ENCODE results near the gene MS4A6A. TPM values are rescaled to one million over a fixed set of nuclear protein-coding genes. Genes with fewer than 3 reads are reported as not detected.

The MS4A6A gene
- total RNA-seq, 1 experiment from 2014 or later: not detected

DNA sequence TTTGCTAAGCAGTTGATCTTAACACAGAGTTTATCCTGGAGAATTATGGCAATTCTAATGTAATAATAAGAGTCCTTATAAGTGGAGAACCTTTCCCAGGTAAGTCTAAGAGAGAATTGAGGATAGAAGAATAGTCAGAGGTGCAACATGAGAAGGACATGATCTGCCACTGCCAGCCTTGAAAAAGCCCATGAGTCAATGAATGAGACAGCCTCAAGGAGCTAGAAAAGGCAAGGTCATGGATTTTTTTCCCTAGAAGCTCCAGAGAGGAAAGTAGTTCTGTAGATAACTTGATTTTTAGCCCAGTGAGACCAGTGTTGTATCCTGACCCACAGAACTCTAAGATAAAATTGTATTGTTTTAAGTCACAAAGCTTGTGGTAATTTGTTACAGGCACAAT lies 16.9 kb downstream of the MS4A6A start:
- ChIA-PET POLR2A (interaction anchor here (0.6 to 0.9 kb wide), 2 partner anchors 204 to 550 kb away, joined by 3 read pairs; no protein-coding TSS in a partner anchor), CTCF (interaction anchor here (0.7 to 1.2 kb wide), 2 partner anchors 27 to 99 kb away, joined by 3 to 5 read pairs; no protein-coding TSS in a partner anchor)
- H3K4me1 Mint-ChIP-seq (ENCODE audit: insufficient read depth, unreplicated experiment): peaks cover 22% of the 10 kb centered on the region
- peaks cover 5% of the 10 kb centered on the region for H3K36me3 Mint-ChIP-seq (ENCODE audit: insufficient read depth, unreplicated experiment)
- peak; percentile 15 for DNase-seq (ENCODE audit: unreplicated experiment)
- intact Hi-C loops (cut with micrococcal nuclease): loop anchor here (10.0 kb wide), 1 partner anchor 411 kb away; the partner anchor contains the start of gene STX3
- H3K27ac Mint-ChIP-seq (ENCODE audit: low read depth, unreplicated experiment): no peak overlapping the region
- H3K9me3 Mint-ChIP-seq (ENCODE audit: unreplicated experiment): no peaks in the 10 kb centered on the region
- H3K4me3 Mint-ChIP-seq (ENCODE audit: unreplicated experiment): no peak overlapping the region
- no TSS peak for BruUV-seq (replicated peaks)
- TF ChIP-seq, protein P1, sequence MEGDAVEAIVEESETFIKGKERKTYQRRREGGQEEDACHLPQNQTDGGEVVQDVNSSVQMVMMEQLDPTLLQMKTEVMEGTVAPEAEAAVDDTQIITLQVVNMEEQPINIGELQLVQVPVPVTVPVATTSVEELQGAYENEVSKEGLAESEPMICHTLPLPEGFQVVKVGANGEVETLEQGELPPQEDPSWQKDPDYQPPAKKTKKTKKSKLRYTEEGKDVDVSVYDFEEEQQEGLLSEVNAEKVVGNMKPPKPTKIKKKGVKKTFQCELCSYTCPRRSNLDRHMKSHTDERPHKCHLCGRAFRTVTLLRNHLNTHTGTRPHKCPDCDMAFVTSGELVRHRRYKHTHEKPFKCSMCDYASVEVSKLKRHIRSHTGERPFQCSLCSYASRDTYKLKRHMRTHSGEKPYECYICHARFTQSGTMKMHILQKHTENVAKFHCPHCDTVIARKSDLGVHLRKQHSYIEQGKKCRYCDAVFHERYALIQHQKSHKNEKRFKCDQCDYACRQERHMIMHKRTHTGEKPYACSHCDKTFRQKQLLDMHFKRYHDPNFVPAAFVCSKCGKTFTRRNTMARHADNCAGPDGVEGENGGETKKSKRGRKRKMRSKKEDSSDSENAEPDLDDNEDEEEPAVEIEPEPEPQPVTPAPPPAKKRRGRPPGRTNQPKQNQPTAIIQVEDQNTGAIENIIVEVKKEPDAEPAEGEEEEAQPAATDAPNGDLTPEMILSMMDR (IDR thresholded peaks at IDR 0.05; ENCODE audit: unreplicated experiment): no peak
- H3K27me3 Mint-ChIP-seq (ENCODE audit: insufficient read depth, unreplicated experiment): no peaks in the 10 kb centered on the region

DNA sequence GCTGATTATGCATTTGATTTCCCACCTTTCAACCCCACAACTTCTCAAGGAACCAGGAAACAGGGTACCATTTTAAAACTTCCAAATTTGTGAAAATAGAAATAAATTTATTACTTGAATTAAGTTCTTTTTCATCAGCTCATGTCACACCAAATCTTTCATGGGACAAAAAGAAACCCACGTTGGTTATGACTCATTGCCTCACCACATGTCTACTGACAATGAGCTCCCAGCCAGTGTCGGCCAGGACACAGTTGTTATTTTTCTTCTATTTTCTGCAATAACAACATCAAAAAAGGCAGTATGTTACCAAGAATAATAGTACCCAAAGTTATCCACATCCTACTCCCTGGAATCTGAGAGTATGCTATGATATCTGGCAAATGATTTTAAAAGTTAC lies 17.3 kb downstream of the MS4A6A start:
- ChIA-PET CTCF (interaction anchor here (0.7 to 1.2 kb wide), 2 partner anchors 28 to 100 kb away, joined by 3 to 5 read pairs; no protein-coding TSS in a partner anchor), POLR2A (interaction anchor here (0.9 kb wide), 1 partner anchor 550 kb away, joined by 3 read pairs; no protein-coding TSS in a partner anchor)
- intact Hi-C loops (cut with micrococcal nuclease): loop anchor here (10.0 kb wide), 1 partner anchor 411 kb away; the partner anchor contains the start of gene STX3
- DNase-seq (ENCODE audit: unreplicated experiment): peak; percentile 23
- TF ChIP-seq, protein P1 (IDR thresholded peaks at IDR 0.05; ENCODE audit: unreplicated experiment): no peak
- BruUV-seq (replicated peaks): no TSS peak
- Mint-ChIP-seq H3K9me3 (ENCODE audit: unreplicated experiment) (no peaks in the 10 kb centered on the region), H3K27me3 (ENCODE audit: insufficient read depth, unreplicated experiment) (no peaks in the 10 kb centered on the region), H3K36me3 (ENCODE audit: insufficient read depth, unreplicated experiment) (peaks cover 5% of the 10 kb centered on the region), H3K4me3 (ENCODE audit: unreplicated experiment) (no peak overlapping the region), H3K4me1 (ENCODE audit: insufficient read depth, unreplicated experiment) (peaks cover 21% of the 10 kb centered on the region), H3K27ac (ENCODE audit: low read depth, unreplicated experiment) (no peak overlapping the region)

DNA sequence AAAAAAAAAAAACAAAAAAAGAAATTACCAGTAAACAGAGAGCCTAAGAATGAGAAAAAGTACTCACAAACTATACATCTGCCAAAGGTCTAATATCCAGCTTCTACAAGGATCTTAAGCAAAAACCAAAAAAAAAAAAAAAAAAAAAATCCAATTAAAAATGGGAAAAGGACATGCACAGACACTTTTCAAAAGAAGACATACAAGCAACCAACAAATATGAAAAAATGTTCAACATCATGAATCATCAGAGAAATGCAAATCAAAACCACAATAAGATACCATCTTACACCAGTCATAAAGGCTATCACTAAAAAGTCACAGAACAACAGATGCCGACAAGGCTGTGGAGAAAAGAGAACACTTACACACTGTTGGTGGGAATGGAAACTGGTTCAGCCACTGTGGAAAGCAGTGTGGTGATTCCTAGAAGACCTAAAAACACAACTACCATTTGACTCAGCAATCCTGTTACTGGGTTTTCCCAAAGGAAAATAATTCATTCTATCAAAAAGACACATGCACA lies 18.3 kb downstream of the MS4A6A start:
- ChIA-PET POLR2A (no interaction called here), CTCF (no interaction called here)
- H3K27me3 Mint-ChIP-seq (ENCODE audit: insufficient read depth, unreplicated experiment): no peaks in the 10 kb centered on the region
- intact Hi-C loops (cut with micrococcal nuclease): loop anchor here (10.0 kb wide), 1 partner anchor 410 kb away; the partner anchor contains the start of gene STX3
- H3K27ac Mint-ChIP-seq (ENCODE audit: low read depth, unreplicated experiment): no peak overlapping the region
- no peak for DNase-seq (ENCODE audit: unreplicated experiment)
- H3K4me1 Mint-ChIP-seq (ENCODE audit: insufficient read depth, unreplicated experiment): peaks cover 11% of the 10 kb centered on the region
- no TSS peak for BruUV-seq (replicated peaks)
- TF ChIP-seq, protein P1 (IDR thresholded peaks at IDR 0.05; ENCODE audit: unreplicated experiment): no peak
- H3K4me3 Mint-ChIP-seq (ENCODE audit: unreplicated experiment): no peak overlapping the region
- H3K36me3 Mint-ChIP-seq (ENCODE audit: insufficient read depth, unreplicated experiment): peaks cover 5% of the 10 kb centered on the region
- H3K9me3 Mint-ChIP-seq (ENCODE audit: unreplicated experiment): no peaks in the 10 kb centered on the region

DNA sequence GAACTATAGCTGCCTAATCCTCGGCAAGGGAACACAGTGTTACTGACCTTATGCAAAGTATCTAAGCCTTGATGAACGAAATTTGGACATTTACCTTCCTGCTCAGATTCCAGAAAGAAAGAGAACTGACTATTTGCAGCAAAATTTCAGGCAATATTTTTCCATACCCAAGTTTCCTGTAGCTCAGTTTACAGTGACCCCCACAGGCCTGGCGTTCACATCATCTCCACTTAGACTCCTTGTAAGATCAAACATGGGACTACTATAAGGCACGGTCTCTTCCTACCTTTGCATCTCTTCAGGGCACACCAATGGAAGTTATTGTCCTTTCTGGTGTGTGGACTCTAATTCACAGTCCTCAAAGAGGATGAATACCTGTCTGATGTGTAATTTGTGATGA lies 21.1 kb downstream of the MS4A6A start:
- no peaks in the 10 kb centered on the region for H3K4me1 Mint-ChIP-seq (ENCODE audit: insufficient read depth, unreplicated experiment)
- H3K36me3 Mint-ChIP-seq (ENCODE audit: insufficient read depth, unreplicated experiment): no peaks in the 10 kb centered on the region
- H3K9me3 Mint-ChIP-seq (ENCODE audit: unreplicated experiment): no peaks in the 10 kb centered on the region
- TF ChIP-seq, protein P1 (IDR thresholded peaks at IDR 0.05; ENCODE audit: unreplicated experiment): no peak
- no peak overlapping the region for H3K27ac Mint-ChIP-seq (ENCODE audit: low read depth, unreplicated experiment)
- POLR2A ChIA-PET: no interaction called here
- BruUV-seq (replicated peaks): no TSS peak
- DNase-seq (ENCODE audit: unreplicated experiment): no peak
- H3K27me3 Mint-ChIP-seq (ENCODE audit: insufficient read depth, unreplicated experiment): no peaks in the 10 kb centered on the region
- H3K4me3 Mint-ChIP-seq (ENCODE audit: unreplicated experiment): no peak overlapping the region
- intact Hi-C loops (cut with micrococcal nuclease): loop anchor here (10.0 kb wide), 1 partner anchor 407 kb away; the partner anchor contains the start of gene STX3
- CTCF ChIA-PET: interaction anchor here (0.9 kb wide), 1 partner anchor 12 kb away, joined by 3 read pairs; no protein-coding TSS in a partner anchor

All from MCF 10A (cell line).